ENCODE results near the gene MRPL3.
A peak's percentile ranks its signal among the peaks of the same experiment; 100 is the strongest.

The MRPL3 gene

GRCh38 chr3:131502530-131503319 lies at the start of gene MRPL3:
TSS of gene MRPL3 (minus strand) at chr3:131502971. CDS start at chr3:131502821, 150 bp downstream.
- peak; percentile 54 for DNase-seq (ENCODE audit: low read depth)

GRCh38 chr3:131551761-131552160 lies 49.0 kb upstream of the MRPL3 start:
- no peak for DNase-seq (ENCODE audit: low read depth)

DNA sequence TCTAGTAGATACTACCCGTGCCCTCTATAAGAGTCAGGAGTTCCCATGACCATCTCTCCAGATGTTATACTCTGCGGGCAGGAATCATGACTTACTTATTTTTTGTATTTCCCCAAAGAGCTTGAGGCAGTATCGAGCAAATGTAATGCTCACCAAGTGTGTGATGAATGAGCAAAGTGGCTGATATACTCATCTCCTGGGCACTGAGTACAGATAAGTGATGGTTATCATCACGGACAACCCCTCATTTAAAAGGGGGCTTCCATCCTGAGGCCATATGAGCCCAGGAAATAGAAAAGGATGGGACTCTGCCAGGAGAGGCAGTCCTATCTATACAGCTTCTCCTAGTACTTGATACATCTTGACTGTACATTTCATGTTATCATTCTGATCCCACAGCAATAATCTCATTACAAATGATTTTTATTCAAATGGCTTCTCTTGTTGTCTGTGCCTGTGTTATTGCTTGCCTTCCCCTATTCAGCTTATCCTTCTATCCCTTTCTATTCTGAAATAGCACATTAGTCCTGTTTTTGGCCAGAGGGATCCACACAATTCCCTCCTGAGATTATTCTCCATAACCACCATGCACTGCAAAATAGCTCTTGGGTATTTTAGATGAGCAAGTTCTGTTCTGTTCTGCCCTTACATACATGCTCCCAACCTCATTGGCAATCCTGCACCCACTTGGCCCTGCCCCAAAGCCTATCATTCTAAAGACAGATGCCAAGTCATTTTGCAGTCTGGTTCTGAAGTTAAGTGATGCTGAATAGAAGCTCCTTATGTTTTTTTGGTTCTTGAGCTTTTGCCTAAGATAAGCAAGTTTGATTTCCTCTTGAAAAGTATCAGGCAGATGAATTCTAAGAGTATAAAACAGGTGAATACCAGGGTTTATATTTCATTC lies 48.0 kb upstream of the MRPL3 start:
- DNase-seq (ENCODE audit: low read depth), result no peak

DNA sequence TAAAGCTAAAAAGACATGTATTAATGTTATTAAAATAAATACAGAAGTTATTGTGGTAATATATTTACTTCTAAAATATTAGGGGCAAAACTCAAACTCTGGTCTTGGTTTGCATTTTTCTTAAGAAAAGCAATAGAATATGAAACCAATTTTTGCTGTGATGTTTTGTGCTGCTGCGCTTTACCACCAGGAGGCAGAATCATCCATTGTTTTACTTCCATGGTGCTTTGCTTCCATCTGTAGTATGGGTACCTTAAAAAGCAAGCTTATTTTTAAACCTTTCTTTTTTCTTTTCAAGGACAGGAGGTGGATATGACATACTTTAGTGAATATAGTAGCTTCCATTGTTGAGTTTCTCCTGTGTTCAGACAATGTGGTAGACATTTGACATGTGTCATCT lies 46.6 kb upstream of the MRPL3 start:
- DNase-seq (ENCODE audit: low read depth), result no peak

- DNase-seq (ENCODE audit: low read depth), result no peak
Observed at GRCh38 chr3:131547585-131547984, 44.8 kb upstream of the MRPL3 start.

DNA sequence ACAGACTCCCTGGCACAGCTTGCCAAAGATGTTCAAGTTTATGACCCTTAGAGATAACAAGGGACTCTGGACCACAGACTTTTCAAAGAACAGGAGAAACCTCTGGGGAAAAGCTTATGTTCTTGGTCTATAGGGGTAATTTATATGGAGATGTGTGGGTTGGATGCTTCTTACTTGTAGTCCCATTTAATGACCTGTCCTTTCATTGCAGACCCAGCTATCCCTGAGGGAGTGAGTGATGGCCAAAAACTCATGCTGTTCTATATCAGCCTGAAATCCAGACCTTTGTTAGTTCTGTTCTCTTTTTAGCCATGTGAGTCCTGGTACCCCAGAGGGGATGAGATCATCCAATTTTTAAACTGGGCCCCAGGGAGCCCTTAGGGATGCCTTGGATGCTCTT lies 43.7 kb upstream of the MRPL3 start:
- DNase-seq (ENCODE audit: low read depth), result no peak

GRCh38 chr3:131544557-131544956 lies 41.8 kb upstream of the MRPL3 start:
- no peak for DNase-seq (ENCODE audit: low read depth)

DNA sequence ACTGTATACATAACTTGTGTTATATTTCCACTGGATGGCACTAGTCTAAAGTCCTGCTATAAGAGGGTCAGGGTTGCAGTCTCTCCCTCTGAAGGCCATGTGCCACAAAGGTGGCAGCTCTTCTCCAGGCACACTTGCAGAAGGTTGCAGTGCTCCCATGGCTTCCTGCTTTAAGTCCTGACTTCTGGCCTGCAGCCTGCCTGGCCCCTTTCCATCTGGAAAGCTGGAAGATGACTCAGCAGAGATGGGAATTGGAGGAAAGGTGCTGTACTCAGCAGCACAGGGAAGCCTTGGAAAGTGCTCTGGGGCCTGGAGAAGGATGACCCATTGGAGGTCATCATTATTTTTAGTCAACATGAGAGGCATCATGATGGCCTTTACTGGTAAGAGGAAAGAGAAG lies 40.9 kb upstream of the MRPL3 start:
- peak; percentile 23 for DNase-seq (ENCODE audit: low read depth)

DNA sequence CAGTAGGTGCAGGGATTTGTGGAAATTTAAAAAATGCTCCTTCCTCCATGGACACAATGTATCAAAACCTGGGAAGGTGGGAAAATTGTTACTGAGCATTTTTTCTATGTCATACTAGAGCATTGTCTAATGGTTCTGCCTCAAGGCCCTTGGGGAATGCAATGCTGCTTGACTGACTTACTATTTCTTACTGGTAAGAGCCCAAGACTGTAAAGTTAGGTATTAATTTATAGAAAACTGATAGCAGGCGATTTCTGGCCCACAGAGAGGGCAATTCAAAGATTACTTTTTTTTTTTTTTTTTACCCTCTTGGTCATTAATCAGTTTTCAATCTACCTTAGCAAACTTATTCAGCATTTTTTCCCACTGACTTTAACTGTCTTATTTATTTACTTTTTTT lies 38.5 kb upstream of the MRPL3 start:
- DNase-seq (ENCODE audit: low read depth), result no peak

- no peak for DNase-seq (ENCODE audit: low read depth)
Observed at GRCh38 chr3:131540821-131541220, 38.0 kb upstream of the MRPL3 start.

DNA sequence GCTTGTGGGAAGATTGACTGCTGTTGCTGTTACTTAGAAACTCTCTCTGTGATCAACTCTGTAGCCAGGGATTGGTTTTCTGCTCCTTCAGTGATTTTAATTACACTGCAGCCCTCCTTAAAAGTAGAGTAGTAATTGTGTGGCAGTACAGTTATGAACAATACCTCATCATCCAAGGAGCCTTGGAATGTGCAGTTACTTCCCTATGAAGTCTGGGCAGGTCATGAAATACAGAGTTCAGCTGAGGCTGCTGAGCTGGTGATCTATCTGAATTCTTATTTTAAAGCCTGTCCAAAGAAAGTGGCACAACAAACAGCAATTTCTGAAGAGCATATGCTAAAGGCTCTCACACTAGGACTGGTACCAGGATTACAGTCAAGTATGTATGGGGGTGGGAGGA lies 37.4 kb upstream of the MRPL3 start:
- DNase-seq (ENCODE audit: low read depth), result no peak

GRCh38 chr3:131538968-131539367 lies 36.2 kb upstream of the MRPL3 start:
- DNase-seq (ENCODE audit: low read depth), result no peak

- DNase-seq (ENCODE audit: low read depth), result no peak
Observed at GRCh38 chr3:131537531-131537930, 34.8 kb upstream of the MRPL3 start.

GRCh38 chr3:131535596-131535995 lies 32.8 kb upstream of the MRPL3 start:
- peak; percentile 9 for DNase-seq (ENCODE audit: low read depth)

DNA sequence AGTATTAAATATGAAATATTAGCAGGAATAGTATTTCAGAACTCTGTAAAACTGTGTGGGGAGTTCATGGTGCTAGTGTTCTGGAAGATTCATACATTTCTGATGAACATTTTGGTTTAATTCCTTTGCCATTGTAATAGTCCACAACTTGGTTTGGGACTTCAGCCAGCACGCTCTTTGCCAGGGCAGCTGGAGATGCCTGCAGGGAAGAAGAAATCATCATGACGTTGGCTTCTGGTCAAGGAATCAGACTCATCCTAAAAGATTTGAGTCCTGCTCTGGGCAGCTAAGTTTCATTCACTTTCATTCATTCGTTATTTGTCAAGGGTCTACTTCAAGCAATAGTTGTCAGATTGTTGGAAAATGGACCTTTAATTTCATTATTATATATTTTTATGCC lies 32.4 kb upstream of the MRPL3 start:
- DNase-seq (ENCODE audit: low read depth), result no peak

- no peak for DNase-seq (ENCODE audit: low read depth)
Observed at GRCh38 chr3:131532645-131533044, 29.9 kb upstream of the MRPL3 start.

DNA sequence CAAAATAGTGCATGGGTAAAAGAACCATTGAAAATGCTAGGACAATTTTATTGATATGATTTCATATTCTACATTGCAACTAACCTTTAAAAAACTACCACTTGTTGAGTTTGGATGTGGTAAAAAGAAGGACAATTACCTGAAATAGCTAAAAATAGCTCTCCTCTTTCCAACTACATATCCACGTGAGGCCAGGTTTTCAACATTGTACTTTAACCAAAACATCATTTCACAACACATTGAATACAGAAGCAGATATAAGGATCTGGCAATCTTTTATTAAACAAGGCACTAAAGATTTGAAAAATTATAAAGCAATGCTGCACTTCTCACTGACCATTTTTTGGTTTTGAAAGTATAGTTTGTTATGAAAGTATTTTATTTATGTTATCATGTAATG lies 28.1 kb upstream of the MRPL3 start:
- no peak for DNase-seq (ENCODE audit: low read depth)

- no peak for DNase-seq (ENCODE audit: low read depth)
Observed at GRCh38 chr3:131530388-131530787, 27.6 kb upstream of the MRPL3 start.

DNA sequence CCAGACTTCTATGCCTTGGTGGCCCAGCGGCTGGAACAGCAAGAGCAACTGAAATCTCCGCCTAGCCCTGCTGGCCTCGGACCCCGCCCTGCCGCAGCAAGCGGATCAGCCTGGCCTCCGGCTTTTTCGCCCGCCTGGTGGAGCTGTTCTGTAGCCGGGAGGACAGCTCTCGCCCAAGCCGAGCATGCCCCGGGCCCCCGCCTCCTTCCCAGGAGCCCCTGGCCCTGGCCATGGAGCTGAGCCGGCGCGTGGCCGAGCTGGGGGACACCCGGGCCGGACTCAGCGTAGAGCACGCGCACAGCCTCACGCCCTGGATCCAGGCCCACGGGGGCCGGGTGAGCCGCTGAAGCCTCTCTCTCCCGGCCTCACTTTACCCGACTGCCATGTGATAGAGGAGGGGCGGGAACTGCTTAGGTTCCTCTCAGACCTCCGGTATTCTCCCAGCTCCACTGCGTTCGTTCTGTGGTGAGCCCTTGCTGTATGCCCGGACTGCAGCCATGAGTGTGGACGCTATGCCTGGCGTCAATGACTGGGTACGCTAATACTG lies 24.1 kb upstream of the MRPL3 start:
- DNase-seq (ENCODE audit: low read depth), result peak; percentile 6

GRCh38 chr3:131518680-131519079 lies 15.9 kb upstream of the MRPL3 start:
- no peak for DNase-seq (ENCODE audit: low read depth)

DNA sequence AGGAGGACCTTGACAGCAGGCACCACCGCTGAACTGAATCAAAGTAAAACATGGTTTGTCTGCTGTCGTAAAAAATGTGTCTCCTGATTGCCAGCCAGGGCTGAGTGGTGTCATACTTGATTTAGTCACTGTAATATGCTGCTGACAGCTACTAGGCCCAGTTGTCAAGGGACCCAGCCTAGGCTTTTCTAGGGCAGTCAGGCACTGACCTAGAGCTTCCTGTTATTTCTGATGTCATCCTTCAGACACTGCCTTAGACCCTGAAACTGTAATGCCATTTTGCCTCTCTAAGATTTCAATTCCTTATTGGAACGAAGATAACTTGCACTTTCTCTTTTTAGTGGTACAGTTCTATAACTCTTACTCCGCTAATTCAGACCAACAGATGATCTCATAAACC lies 2.6 kb upstream of the MRPL3 start:
- DNase-seq (ENCODE audit: low read depth), result no peak

DNA sequence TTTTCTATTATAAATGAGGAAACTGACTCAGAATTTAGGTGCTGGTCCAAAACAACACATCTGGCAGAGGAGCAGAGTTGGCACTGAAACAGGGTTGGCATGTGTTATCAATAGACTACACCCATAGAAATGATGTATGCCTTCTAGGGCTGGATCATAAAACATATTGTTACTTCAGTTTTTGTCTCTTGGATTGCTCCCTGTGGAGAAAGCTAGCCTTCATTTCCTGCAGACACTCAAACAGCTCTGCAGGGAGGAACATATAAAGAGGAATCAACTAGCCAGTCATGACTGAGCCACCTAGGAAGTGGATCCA lies 507 bp upstream of the MRPL3 start:
- DNase-seq (ENCODE audit: low read depth), result no peak

DNA sequence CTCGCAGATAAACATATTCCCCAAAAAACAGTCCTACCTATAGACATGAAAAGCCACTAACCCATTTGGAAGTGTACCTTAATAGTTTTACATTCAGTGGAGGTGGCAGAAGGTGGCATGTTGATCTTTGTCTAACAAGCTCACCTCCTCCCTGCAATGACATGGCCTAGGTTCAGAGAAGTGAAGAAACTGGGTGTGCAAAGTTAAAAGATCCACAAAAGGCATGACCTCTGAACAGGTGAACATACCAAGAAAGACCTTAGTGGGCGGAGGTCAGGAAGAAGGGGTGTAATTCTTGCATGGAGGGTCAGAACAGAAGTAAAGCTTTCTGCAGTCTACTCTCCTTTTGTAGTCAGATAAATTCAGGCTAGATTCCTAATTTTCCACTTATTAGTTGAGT lies 822 bp downstream of the MRPL3 start:
- DNase-seq (ENCODE audit: low read depth), result no peak

All from non-pigmented ciliary epithelial cell (primary cell).